NCI-H146 treated with DMSO at 0.1 percent for 48 hours (cell line): ENCODE measurements around the gene HECTD4.
A peak's percentile ranks its signal among the peaks of the same experiment; 100 is the strongest.
"Not testable (repeated sequence)": the region's sequence is repeated elsewhere in the genome, so short reads cannot be mapped to it uniquely, and the experiment has no call there.

Source experiments
- DNase-seq: peaks from one replicate; lab custom pipeline; 2025; ENCODE audit not compliant: unreplicated experiment; lab: John Stamatoyannopoulos, UW

HECTD4 gene

GRCh38 chr12:112381883-112382796, at the start of gene HECTD4:
Gene HECTD4, minus strand, starts transcription at chr12:112382431. Its CDS starts 303 bp downstream, at chr12:112382128.
- peak; percentile 71 for DNase-seq

- DNase-seq = no peak
These were observed 49.7 kb upstream of the HECTD4 start for GRCh38 chr12:112431965-112432364.

- DNase-seq = no peak
These were observed 48.7 kb upstream of the HECTD4 start for GRCh38 chr12:112430929-112431328.

DNA sequence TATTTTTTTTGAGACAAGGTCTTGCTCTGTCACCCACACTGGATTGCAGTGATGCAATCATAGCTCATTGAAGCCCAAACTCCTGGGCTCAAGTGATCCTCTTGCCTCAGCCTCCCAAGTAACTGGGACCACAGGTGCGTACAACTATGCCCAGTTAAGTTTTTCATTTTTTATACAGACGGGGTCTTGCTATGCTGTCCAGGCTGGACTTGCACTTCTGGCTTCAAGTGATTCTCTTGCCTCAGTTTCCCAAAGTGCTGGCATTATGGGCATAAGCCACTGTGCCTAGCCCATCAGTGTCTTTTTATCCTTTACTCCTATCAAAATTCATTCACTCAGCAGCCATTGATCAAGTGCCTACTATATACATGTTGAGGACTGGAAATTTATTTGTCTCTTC, 45.5 kb upstream of the HECTD4 start:
- no peak for DNase-seq

GRCh38 chr12:112425582-112426382, 43.6 kb upstream of the HECTD4 start:
- DNase-seq = no peak

DNA sequence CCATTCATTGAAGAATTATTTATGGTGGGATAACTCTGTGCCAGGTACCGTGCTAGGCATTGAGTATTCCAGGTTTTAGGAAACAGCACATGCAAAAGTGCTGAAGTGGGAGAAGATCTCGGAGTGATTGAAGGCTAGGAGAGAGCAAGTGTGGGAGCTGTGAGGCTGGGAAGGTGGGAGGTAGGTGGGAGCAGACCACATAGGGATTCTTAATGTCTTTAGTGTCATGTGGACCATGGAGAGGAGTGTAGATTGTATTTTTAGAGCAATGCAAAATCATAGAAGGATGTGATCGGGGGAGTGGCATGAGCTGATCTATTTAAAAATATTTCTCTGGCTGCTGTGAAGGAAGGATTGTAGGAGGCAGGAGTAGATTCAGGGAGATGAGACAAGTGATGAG, 41.9 kb upstream of the HECTD4 start:
- DNase-seq = no peak

DNA sequence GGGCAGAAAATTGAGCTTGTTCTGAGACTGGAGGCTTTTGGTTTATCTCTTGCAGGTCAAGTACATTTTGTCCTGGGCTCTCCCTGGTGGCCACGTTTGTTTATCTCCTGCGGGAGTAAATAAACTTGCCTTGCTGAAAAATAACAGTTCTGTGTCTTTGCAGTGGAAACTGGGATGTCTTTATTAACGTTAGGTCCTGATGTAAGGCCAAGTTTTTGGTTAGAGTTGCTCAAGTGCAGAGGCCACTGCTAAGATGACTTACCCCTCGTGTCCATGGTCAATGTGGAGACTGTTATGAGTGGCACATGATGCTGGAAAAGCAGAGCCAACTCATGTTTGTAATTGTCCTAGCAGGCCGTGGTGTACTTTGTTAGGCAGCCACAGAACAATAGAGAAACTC, 40.3 kb upstream of the HECTD4 start:
- no peak for DNase-seq

DNA sequence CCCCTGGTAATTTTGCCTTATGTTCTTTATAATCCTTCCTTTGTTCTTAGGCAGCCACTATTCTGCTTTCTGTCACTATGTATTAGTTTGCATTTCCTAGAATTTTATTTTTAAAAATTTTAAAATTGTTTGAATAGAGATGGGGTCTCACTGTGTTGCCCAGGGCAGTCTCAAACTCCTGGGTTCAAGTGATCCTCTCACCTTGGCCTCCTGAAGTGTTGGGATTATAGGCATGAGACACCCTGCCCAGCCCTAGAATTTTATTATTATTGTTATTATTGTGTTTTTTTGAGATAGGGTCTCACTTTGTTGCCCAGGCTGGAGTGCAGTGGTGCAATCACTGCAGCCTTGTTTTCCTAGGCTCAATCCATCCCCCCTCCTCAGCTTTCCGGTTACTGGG, 39.1 kb upstream of the HECTD4 start:
- no peak for DNase-seq

DNA sequence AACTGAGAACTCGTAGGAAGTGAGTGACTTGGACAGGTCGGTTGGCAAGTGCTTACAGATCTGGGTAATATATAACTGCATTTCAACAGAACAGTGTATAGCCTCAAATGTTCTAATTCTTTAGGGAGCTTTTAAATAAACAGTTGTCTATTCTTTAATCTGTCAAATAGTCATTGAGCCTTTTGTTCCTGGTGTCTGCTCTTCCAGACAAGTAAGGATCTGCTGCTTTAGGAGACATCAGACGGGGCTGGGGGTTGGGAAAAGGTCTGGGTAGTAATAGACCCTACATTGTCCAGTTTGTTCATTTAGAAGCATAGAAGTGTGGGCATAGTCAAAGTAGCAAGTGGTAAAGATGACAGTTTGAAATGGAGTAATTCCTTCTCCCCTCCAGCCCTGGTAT, 38.5 kb upstream of the HECTD4 start:
- no peak for DNase-seq

- no peak for DNase-seq
These were observed 37.3 kb upstream of the HECTD4 start for GRCh38 chr12:112419297-112420133.

DNA sequence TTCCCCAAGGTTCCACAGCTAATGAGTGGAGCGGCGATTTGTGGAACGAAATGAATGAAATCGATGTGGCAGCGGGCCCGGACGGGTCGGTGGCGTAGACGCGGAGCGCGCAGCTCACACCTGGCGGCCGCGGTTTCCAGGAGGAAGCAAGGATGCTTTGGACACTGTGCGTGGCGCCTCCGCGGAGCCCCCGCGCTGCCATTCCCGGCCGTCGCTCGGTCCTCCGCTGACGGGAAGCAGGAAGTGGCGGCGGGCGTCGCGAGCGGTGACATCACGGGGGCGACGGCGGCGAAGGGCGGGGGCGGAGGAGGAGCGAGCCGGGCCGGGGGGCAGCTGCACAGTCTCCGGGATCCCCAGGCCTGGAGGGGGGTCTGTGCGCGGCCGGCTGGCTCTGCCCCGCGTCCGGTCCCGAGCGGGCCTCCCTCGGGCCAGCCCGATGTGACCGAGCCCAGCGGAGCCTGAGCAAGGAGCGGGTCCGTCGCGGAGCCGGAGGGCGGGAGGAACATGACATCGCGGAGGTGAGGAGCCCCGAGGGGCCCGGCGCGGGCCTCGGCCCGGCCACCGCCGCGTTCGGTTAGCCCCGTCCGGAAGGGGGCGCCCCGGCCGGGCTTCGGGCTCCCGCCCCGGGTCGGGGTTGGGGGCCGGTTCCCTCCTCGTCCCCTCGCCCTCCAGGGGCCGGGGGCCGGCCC, 36.5 kb upstream of the HECTD4 start, which contains the start of gene PTPN11:
Gene PTPN11, plus strand, starts transcription at position 340 of the 689 bp plus-strand sequence. Its CDS starts 165 bp downstream, at position 505.
- peak; percentile 65 for DNase-seq

DNA sequence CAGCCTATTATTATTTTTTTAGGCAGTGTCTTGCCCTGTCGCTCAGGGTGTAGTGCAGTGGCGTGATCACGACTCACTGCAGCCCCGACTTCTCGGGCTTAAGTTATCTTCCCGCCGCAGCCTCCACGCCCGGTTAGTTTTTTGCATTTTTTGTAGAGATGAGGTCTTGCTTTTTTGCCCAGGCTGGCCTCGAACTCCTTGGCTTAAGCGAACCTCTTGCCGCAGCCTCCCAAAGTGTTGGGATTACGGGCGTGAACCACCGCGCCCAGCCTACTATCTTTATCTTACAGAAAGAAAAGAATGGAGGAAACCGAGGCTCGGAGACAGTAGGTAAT, 36.0 kb upstream of the HECTD4 start:
- no peak for DNase-seq

GRCh38 chr12:112415457-112415856, 33.2 kb upstream of the HECTD4 start:
- DNase-seq = not testable (repeated sequence)

DNA sequence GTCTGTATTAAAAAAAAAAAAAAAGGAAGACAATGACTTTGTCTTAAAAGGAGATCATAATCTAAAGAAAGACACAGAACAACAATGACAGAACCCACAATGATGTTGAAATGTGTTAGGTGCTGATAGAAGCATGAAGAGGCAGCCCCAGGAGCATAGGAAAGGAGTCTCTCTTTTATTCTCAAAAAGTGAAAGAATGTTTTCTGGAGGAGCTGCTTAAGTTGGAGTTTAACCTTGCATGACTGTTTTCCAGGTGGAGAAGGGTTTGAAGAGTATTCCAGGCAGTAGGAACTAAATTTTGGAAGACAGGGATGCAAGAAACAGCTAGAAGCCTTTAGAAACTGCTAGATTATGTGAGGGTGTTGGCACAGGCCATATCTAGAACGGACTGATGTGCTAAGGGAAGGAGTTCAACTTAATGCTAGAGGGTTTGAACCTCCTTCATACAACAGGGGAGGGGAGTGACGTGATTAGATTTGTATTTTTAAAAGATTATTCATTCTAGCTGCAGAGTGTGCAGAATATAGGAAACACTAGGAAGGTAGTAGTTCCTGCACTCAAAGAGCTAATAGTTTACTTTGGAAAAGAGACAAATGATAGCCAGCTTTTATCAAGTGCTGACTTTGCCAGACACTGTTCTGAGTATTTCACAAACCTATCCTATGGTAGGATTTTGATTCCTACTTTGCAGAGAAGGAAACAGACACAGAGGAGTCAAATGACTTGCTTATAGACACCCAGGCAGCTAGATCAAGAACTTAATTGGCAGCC, 31.8 kb upstream of the HECTD4 start:
- no peak for DNase-seq

DNA sequence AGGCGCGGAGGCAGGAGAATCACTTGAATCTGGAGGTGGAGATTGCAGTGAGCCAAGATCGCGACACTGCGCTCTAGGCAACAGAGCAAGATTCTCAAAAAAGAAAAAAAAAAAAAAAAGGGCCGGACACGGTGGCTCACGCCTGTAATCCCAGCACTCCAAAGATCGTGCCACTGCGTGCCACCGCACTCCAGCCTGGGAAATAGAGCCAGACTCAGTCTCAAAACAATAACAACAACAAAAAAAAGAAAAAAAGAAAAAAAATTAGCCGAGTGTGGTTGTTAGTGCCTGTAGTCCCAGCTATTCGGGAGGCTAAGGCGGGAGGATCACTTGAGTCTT, 27.6 kb upstream of the HECTD4 start:
- DNase-seq = no peak

DNA sequence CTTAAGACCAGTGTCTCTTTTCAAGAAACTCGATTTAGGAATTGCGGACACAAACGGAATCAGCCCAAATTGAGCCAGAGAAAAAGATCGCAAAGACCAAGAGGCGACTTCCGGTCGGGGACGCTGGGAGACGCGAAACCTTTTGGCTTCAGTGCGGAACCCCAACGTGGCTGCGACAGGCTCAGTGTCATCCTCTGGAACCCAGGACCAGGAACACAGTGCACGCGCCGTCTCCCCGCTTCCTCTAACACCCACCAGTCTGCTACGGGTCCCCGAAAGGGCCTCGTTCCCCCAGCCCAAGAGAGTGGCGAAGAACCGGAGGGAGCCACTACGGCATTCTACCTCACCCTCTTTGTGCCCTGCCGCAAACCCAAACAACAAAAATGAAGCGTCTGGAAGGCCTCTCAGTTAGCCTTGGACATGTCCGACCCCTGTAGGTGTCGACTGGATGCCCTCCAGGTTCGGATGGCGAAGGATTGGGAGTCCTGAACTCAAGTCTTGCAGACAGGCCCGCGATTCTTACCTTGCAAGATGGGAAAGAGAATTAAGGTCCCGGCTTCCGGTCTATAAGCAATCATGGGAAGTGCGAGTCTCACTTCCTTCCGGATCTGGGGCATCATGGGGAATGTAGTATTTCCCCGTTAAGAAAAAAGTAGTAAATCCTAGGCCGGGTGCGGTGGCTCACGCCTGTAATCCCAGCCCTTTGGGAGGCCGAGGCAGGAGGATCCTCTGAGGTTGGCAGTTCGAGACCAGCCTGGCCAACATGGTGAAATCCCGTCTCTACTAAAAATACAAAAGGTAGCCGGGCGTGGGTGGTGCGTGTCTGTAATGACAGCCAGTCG, 27.1 kb upstream of the HECTD4 start, which contains the start of gene RPL6:
Gene RPL6, minus strand, starts transcription at position 542 of the 842 bp plus-strand sequence. CDS start 949 bp downstream, outside the sequence.
- peak; percentile 87 for DNase-seq

DNA sequence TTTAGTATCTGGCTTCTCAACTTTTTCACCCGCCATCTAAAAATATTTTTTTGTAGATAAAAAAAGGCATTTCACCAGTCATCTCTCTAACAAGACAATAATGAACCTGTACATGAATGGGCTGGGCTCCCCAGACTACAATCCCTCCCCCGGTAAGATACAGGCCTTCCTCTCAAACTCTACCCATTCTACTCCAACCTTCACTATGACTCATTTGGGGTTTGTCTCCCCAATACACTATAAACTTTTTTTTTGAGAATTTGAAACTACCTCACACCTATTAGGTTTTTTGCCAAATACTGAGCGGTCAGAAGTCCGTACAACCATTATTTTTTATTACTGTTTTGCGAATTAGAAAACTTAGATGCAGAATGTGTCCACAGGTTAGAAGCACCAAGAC, 26.4 kb upstream of the HECTD4 start:
- no peak for DNase-seq

GRCh38 chr12:112407683-112408082, 25.5 kb upstream of the HECTD4 start:
- DNase-seq = not testable (repeated sequence)
